ENCODE measurements around the gene GNG12.

GRCh38 chr1:67790201-67790692 lies 43.0 kb downstream of the GNG12 start:
- TF ChIP-seq POLR2A (IDR thresholded peaks at IDR 0.05; ENCODE audit: low read depth, low read length) = no peak
- TF ChIP-seq POLR2AphosphoS5 (IDR thresholded peaks at IDR 0.05; ENCODE audit: low read depth, low read length) = no peak
- TF ChIP-seq TAF1 (IDR thresholded peaks at IDR 0.05; ENCODE audit: borderline replicate concordance, low read depth, low read length) = no peak
